BJ (cell line): ENCODE measurements around the gene DPRX. TPM values are rescaled to one million over a fixed set of nuclear protein-coding genes. Genes with fewer than 3 reads are reported as not detected.

Experiments
- CTCF ChIA-PET: fragments of 350-600 bp; formaldehyde crosslinking; extraction: SDS; loops from one replicate; lab custom pipeline; 2021; ENCODE audit warnings: antibody characterized with exemption, inconsistent platforms; lab: Yijun Ruan, JAX
- POLR2A ChIA-PET: fragments of 300-600 bp; sonication (Branson Sonifier 250); formaldehyde crosslinking; extraction: SDS; loops from one replicate; lab custom pipeline; 2021; ENCODE audit warnings: antibody characterized with exemption; lab: Charles Lee
- DNase-seq: peaks from one replicate; pipeline ENCODE4 v3.0.0-alpha.2; 2011; ENCODE audit warnings: low read depth
- H3K27me3 ChIP-seq: 2 replicates; pipeline ENCODE4 v1.6.0; 2011; ENCODE audit warnings: low read length; ENCODE audit not compliant: control insufficient read depth, insufficient read depth
- H3K36me3 ChIP-seq: 2 replicates; pipeline ENCODE4 v1.5.1; 2011; ENCODE audit warnings: low read length; ENCODE audit not compliant: control insufficient read depth, insufficient read depth
- H3K4me3 ChIP-seq: 2 replicates; pipeline ENCODE4 v1.5.1; 2011; ENCODE audit warnings: low read depth, mild to moderate bottlenecking, control low read depth, low read length
- CTCF ChIP-seq: IDR thresholded peaks from 2 replicates; pipeline ENCODE4 v1.5.1; 2011; ENCODE audit warnings: low read depth, mild to moderate bottlenecking, control low read depth, inconsistent platforms, low read length, moderate library complexity; ENCODE audit not compliant: insufficient read depth
- polyA plus RNA-seq: library from polyadenylated mRNA; depleted of rRNA; stranded (reverse); fragments of >200 nt; gene quantifications from 2 replicates; pipeline ENCODE4 v1.2.3, GENCODE V29; 2011

DPRX gene
- polyA plus RNA-seq, 1 experiment = not detected

- POLR2A ChIA-PET = no interaction called here
- Histone ChIP-seq H3K4me3 (no peak overlapping the region), H3K27me3 (no peaks in the 10 kb centered on the region), H3K36me3 (no peaks in the 10 kb centered on the region)
- no peak for DNase-seq
- TF ChIP-seq CTCF = no peak
- CTCF ChIA-PET = no interaction called here
Measured at GRCh38 chr19:53644061-53644816, 12.4 kb downstream of the DPRX start.

- no peaks in the 10 kb centered on the region for H3K36me3 ChIP-seq
- H3K4me3 ChIP-seq = no peak overlapping the region
- CTCF ChIA-PET = interaction anchor here (0.8 kb wide), 1 partner anchor 69 kb away, joined by 4 read pairs; no protein-coding TSS in a partner anchor
- DNase-seq = no peak
- H3K27me3 ChIP-seq = no peaks in the 10 kb centered on the region
- POLR2A ChIA-PET = no interaction called here
- no peak for TF ChIP-seq CTCF
Measured at GRCh38 chr19:53646144-53646543, 14.3 kb downstream of the DPRX start.

- POLR2A ChIA-PET = no interaction called here
Measured at GRCh38 chr19:53647350-53647749, 15.6 kb downstream of the DPRX start.

DNA sequence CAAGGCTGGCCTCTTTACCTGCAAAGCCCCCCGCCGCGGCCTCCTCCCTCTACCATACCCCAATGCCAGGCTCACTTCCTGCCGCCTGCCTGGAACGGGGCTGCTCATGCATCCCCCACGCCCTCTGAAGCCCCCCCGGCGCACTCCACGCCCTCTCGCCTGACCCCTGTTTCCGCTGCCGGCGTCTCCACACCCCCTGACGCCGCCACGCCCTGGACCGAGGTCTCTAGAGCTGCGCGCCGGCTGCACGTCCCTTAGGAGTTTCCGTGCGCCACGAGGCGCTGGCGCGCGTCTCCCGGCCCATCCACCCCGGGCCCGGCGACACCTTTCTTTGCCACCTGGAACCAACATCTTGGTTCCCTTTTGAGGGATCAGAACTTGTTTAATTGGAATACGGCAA, 16.0 kb downstream of the DPRX start:
- no peak for TF ChIP-seq CTCF
- no peaks in the 10 kb centered on the region for H3K27me3 ChIP-seq
- ChIA-PET POLR2A (no interaction called here), CTCF (no interaction called here)
- no peaks in the 10 kb centered on the region for H3K36me3 ChIP-seq
- no peak overlapping the region for H3K4me3 ChIP-seq
- DNase-seq = no peak

More at GRCh38 chr19:53647350-53647749, 15.6 kb downstream of the DPRX start:
- TF ChIP-seq CTCF = no peak
- Histone ChIP-seq H3K4me3 (no peak overlapping the region), H3K36me3 (no peaks in the 10 kb centered on the region), H3K27me3 (no peaks in the 10 kb centered on the region)
- no peak for DNase-seq
- CTCF ChIA-PET = no interaction called here

- no peaks in the 10 kb centered on the region for H3K27me3 ChIP-seq
- TF ChIP-seq CTCF = no peak
- H3K4me3 ChIP-seq = no peak overlapping the region
- H3K36me3 ChIP-seq = no peaks in the 10 kb centered on the region
- CTCF ChIA-PET = no interaction called here
- no peak for DNase-seq
- POLR2A ChIA-PET = no interaction called here
Measured at GRCh38 chr19:53649746-53650593, 18.2 kb downstream of the DPRX start.
